AG08395 (cell line): Measurements from ENCODE around the gene SBF1.
A peak's percentile ranks its signal among the peaks of the same experiment; 100 is the strongest.

Experiments used
- DNase-seq: peaks from one replicate; pipeline ENCODE4 v3.0.0; 2012; ENCODE audit warnings: mixed read lengths, low spot score

Gene SBF1

GRCh38 chr22:50507421-50507990 is 32.7 kb upstream of the SBF1 start, which contains the start of gene LMF2:
TSS of gene LMF2 (minus strand) at chr22:50507702. CDS start at chr22:50507675, 27 bp downstream.
- peak; percentile 97 for DNase-seq

- DNase-seq, result no peak
Measured at GRCh38 chr22:50506611-50507420, 32.0 kb upstream of the SBF1 start.

- no peak for DNase-seq
Measured at GRCh38 chr22:50505776-50506610, 31.2 kb upstream of the SBF1 start.

GRCh38 chr22:50505276-50505775 is 30.5 kb upstream of the SBF1 start:
- DNase-seq, result no peak

- DNase-seq, result no peak
Measured at GRCh38 chr22:50504369-50505211, 29.8 kb upstream of the SBF1 start.

GRCh38 chr22:50503475-50504145 is 28.8 kb upstream of the SBF1 start:
- no peak for DNase-seq

- no peak for DNase-seq
Measured at GRCh38 chr22:50502628-50503474, 28.0 kb upstream of the SBF1 start.

DNA sequence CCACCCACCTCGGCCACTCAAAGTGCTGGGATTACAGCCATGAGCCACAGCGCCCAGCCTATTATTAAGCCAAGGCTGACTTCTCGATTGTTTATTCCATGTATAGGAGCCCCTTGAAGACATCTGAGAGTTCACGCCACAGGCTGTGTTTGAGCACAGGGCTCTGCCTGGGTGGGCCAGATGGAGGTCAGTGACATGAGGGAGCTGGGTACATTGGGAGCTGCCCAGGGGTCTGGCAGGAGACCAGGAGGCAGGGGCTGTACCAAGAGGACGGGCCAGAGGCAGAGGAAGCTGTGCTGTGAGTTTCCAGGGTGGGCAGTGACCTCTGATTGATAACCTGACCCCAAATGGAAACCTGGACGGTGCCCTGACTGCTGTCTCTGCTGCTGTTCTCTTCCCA is 27.3 kb upstream of the SBF1 start:
- DNase-seq, result no peak

DNA sequence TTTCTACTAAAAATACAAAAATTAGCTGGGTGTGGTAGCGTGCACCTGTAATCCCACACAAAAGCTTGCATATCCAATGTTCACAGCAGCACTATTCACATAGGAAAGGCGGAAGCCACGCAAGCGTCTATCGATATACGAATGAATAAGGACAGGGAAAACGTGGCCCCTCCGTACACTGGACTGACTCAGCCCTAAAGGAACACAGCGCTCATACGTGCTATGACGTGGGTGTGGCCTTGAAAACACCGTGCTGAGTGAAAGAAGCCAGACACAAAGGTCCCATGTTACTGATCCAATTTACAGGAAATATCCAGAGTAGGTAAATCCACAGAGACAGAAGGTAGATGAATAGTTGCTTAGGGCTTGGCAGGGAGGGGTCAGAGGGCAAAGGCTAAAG is 25.6 kb upstream of the SBF1 start:
- DNase-seq, result no peak

DNA sequence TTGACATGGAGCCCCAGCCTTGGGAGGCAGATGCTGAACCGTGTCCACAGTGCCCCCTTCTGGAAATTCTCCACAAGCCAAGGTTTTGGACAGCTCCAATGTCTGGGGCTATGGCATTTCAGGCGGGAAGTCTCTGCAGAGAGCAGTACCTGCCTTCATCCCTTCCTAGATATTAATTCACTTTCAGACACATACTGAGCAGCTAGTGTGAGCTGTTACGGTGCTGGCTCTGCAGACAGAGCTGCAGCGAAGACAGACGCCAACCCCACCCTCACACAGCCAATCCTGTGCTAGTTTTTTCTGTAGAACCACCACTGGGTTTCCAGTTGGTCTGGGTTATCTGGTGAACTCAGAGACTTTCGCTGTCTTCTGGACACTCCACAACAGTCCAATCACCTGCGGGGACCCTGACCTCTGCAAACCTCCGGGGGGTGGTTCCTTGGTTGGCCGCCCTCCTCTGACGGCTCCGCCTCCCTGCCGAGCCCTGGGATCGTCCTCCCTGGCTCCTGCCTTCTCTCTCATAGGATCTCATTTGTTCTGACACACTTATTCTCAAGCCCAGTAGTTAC is 23.6 kb upstream of the SBF1 start:
- peak; percentile 70 for DNase-seq

DNA sequence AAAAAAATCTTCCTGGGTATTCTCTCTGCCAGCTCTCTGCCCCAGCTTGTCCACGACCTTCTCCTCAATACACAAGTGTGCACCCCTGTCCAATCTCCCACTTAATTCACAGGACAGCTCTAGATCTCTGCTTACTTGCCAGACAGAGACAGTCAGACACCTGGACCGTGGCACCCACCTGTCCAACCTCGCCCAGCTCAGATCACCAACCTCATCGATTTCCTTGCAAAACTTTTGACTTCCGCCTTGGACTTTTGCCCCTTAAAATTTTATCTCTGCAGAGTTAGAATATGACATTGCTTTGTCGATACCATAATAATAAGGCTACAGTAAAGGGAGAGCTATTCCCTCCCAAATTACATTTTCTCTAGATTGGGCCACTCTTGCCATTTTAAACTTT is 22.3 kb upstream of the SBF1 start:
- no peak for DNase-seq

DNA sequence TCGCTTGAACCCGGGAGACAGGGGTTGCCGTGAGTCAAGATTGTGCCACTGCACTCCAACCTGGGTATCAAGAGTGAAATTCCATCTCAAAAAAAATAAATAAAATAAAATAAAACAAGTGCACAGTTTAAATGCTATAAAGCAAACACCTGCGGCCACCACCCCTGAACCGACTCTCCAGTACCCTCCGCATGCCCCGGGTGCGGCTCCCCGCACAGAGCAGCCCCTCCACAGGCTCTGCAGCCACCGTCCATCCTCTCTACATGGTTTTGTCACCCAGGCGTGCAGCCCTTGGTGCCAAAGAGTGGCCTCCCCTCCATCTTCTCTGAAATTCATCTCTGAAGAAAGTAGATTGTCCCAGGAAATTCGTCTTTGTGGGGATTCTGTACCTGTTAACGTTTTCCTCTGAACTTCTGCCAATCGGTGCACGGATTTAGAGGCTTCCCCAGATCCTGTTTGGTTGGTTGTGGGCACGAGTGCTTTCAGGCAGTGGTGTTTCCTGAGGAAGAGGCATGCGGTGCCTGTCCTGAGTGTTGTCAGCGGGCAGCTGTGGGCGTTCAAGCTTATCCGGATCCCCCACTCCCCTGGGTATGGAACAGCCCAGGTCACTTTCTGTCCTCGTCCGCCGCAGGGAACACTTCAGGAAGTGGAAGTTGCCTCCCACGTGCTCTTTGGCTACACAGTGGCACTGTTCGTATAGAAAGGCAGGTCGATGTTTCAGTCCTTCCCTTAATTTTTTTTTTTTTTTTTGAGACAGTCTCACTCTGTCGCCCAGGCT is 15.9 kb upstream of the SBF1 start:
- DNase-seq, result no peak

DNA sequence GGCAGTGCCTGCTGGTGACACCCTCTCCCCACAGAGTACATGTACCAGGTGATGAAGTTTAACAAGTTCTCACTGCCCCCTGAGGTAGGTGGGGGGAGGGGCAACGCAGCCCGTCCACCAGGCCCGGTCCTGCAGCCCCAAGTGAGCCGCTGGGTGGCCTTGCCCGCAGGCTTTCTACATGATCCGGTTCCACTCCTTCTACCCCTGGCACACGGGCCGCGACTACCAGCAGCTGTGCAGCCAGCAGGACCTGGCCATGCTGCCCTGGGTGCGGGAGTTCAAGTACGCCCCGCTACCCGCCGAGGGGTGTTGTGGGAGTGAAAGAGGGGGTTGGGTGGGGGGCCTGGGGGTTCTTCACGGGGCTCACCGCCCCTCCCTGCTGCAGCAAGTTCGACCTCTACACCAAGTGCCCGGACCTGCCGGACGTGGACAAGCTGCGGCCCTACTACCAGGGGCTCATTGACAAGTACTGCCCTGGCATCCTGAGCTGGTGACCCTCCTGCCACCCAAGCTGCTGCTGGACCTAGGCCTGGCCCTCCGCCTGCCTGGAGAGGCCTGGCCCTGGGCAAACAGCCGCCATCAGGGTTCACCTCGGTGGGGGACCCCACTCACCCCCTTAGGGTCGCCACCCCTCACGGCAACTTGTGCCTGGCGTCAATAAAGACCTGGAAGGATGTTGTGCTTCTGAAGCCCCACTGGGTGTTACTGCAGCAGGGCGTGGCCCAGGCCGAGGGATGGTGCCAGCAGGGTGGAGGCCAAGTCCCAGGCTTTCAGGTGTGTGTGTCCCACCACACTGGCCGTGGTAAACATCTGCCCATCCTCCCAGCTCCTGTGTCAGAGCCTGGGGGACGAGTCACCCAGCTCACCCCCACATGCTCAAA is 14.8 kb upstream of the SBF1 start:
- DNase-seq, result no peak

GRCh38 chr22:50488886-50489285 is 14.1 kb upstream of the SBF1 start:
- DNase-seq, result no peak

DNA sequence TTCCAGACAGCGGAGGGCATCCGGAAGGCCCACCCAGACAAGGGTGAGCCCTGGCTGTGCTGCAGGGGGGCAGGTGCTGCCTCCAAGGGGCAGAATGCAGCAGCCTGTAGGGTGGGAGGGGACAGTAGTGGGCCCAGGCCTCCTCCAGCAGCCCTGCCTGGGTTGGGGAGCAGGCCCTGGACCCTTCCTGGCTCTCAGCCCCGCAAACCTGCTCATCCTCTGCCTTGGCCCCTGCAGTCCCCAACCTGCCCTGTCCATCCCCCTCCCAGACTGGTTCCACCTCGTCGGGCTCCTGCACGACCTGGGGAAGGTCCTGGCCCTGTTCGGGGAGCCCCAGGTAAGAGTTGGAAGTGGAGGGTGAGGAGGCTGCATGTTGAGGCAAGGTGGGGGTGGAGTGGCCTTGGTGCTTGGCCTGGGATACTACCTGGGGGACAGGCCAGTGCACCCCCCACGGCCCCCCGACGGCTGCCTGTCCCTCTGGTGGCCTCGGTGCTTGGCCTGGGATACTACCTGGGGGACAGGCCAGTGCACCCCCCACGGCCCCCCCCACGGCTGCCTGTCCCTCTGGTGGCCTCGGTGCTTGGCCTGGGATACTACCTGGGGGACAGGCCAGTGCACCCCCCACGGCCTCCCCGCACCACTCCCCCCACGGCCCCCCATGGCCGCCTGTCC is 13.3 kb upstream of the SBF1 start:
- no peak for DNase-seq

DNA sequence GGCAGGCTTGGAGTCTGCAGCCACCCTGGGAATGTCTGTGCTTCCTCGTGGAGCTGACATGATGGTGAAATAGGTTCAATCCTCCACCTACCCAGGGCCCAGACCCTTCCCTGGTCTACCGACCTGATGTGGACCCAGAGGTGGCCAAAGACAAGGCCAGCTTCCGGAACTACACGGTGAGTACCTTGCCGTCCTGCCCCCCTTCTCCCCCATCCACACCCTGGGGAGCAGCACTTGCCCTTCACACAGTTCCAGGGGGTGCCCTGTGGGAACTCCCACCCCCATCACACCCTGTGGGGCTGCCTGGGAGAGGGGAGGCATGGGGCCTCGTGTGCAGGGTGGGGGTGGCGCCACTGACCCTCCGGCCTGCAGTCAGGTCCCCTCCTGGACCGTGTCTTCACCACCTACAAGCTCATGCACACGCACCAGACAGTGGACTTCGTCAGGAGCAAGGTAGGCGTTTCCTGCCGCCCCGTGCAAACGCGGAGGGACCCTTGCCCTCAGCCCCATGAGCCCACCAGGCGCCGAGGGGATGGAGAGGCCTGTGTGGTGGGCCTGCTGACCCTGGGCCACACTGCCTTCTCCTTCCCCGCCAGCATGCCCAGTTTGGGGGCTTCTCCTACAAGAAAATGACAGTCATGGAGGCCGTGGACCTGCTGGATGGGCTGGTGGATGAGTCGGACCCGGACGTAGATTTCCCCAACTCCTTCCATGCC is 12.6 kb upstream of the SBF1 start:
- no peak for DNase-seq
